Hair follicle dermal papilla cell (primary cell): Measurements from ENCODE around the gene C11orf97. TPM values are rescaled to one million over a fixed set of nuclear protein-coding genes. Genes with fewer than 3 reads are reported as not detected.
A peak's percentile ranks its signal among the peaks of the same experiment; 100 is the strongest.

Experiments
- small RNA-seq: library from RNA; depleted of rRNA; stranded (forward); fragments of <200 nt; gene quantifications from one replicate; pipeline ENCODE3, GENCODE V24; 2012
- total RNA-seq: library from RNA; depleted of rRNA; stranded (reverse); fragments of >200 nt; gene quantifications from 2 replicates; pipeline ENCODE4 v1.2.3, GENCODE V29; 2012

C11orf97 gene
- total RNA-seq, result not detected in 2 replicates

GRCh38 chr11:94511932-94512781 is at the start of gene C11orf97:
TSS of gene C11orf97 (plus strand) at chr11:94512461. CDS start at chr11:94512529, 68 bp downstream.

GRCh38 chr11:94493281-94494125 is 18.8 kb upstream of the C11orf97 start, which contains the start of the genes ANKRD49 and MRE11:
TSS of gene ANKRD49 (plus strand) at chr11:94493984. CDS start at chr11:94496694, 2,710 bp downstream.
TSS of gene MRE11 (minus strand) at chr11:94493844. CDS start at chr11:94492801, 1,043 bp downstream.

GRCh38 chr11:94543695-94544645 is 31.7 kb downstream of the C11orf97 start, which contains the start of gene FUT4:
TSS of gene FUT4 (plus strand) at chr11:94543921. CDS start at chr11:94544134, 213 bp downstream.

GRCh38 chr11:94567181-94567670 is 55.0 kb downstream of the C11orf97 start, which contains the start of gene PIWIL4:
TSS of gene PIWIL4 (plus strand) at chr11:94567368. CDS start at chr11:94567519, 151 bp downstream.

Small RNA genes lying within 50 kb of the gene (small RNA-seq; reads per million reads assigned to genes)
- gene MIR548L, result 6.2 reads per million, percentile 83 among the genes with 10 or more reads in this experiment

Other genes starting within 250 kb of the C11orf97 start
- gene IZUMO1R, start 207.9 kb upstream of the C11orf97 start, total RNA-seq, result not detected in 2 replicates
- 0.16 TPM in 1 of 2 replicates, not detected in the other for gene GPR83, start 111.0 kb upstream of the C11orf97 start, total RNA-seq
- gene MRE11, start 18.6 kb upstream of the C11orf97 start, total RNA-seq, result 11.2 and 14.1 TPM in 2 replicates
- 11.8 and 14.3 TPM in 2 replicates for gene ANKRD49, start 18.5 kb upstream of the C11orf97 start, total RNA-seq
- gene FUT4, start 31.5 kb downstream of the C11orf97 start, total RNA-seq, result 9.8 and 11.8 TPM in 2 replicates
- gene PIWIL4, start 54.9 kb downstream of the C11orf97 start, total RNA-seq, result 3.4 and 3.9 TPM in 2 replicates